MM.1S (cell line): ENCODE measurements around the gene PINLYP.

Source experiments
- DNase-seq: peaks from one replicate; pipeline ENCODE4 v3.0.0-alpha.2; 2015
- H2AFZ ChIP-seq: fragments of 300-600 bp; sonication (generic); 2 replicates; pipeline ENCODE4 v1.6.0; 2016; ENCODE audit warnings: antibody characterized with exemption, low read length
- H3F3A ChIP-seq: fragments of 300-600 bp; sonication (generic); 2 replicates; pipeline ENCODE4 v1.6.1; 2016; ENCODE audit warnings: mild to moderate bottlenecking, antibody characterized with exemption, low read length, moderate library complexity, mixed read lengths; ENCODE audit not compliant: insufficient read depth
- H3K27ac ChIP-seq: fragments of 300-600 bp; sonication (generic); 2 replicates; pipeline ENCODE4 v1.5.1; 2016; ENCODE audit warnings: mild to moderate bottlenecking, low read length
- H3K27me3 ChIP-seq: fragments of 300-600 bp; sonication (generic); replicated peaks from 2 replicates; pipeline ENCODE4 v1.6.0; 2016; ENCODE audit warnings: low read length; ENCODE audit not compliant: insufficient read depth
- H3K36me3 ChIP-seq: fragments of 300-600 bp; sonication (generic); replicated peaks from 2 replicates; pipeline ENCODE4 v1.6.1; 2016; ENCODE audit warnings: mild to moderate bottlenecking, low read length, mixed read lengths; ENCODE audit not compliant: insufficient read depth
- H3K4me1 ChIP-seq: fragments of 300-600 bp; sonication (generic); 2 replicates; pipeline ENCODE4 v1.6.1; 2016; ENCODE audit warnings: low read length, mixed read lengths
- H3K4me2 ChIP-seq: fragments of 300-600 bp; sonication (generic); 2 replicates; pipeline ENCODE4 v1.6.0; 2016; ENCODE audit warnings: low read depth, low read length
- H3K4me3 ChIP-seq: fragments of 300-600 bp; sonication (generic); 2 replicates; pipeline ENCODE4 v1.5.1; 2016; ENCODE audit warnings: low read length, mixed read lengths
- H3K79me2 ChIP-seq: fragments of 300-600 bp; sonication (generic); 2 replicates; pipeline ENCODE4 v1.6.1; 2016; ENCODE audit warnings: mixed run types, low read length, mixed read lengths
- H3K9ac ChIP-seq: fragments of 300-600 bp; sonication (generic); 2 replicates; pipeline ENCODE4 v1.6.1; 2016; ENCODE audit warnings: low read length, mixed read lengths
- H3K9me2 ChIP-seq: fragments of 300-600 bp; sonication (generic); replicated peaks from 2 replicates; pipeline ENCODE4 v1.6.1; 2016; ENCODE audit warnings: mild to moderate bottlenecking, low read length, mixed read lengths; ENCODE audit not compliant: insufficient read depth
- H3K9me3 ChIP-seq: fragments of 300-600 bp; sonication (generic); replicated peaks from 2 replicates; pipeline ENCODE4 v1.6.1; 2016; ENCODE audit warnings: mild to moderate bottlenecking, low read length, mixed read lengths; ENCODE audit not compliant: insufficient read depth
- H4K20me1 ChIP-seq: fragments of 300-600 bp; sonication (generic); 2 replicates; pipeline ENCODE4 v1.6.1; 2016; ENCODE audit warnings: mild to moderate bottlenecking, low read length, moderate library complexity, mixed read lengths; ENCODE audit not compliant: insufficient read depth
- CTCF ChIP-seq: fragments of 300-600 bp; sonication (generic); IDR thresholded peaks from 2 replicates; pipeline ENCODE4 v1.5.1; 2016; ENCODE audit warnings: antibody characterized with exemption, low read length, mixed read lengths
- EZH2 ChIP-seq: fragments of 300-600 bp; sonication (generic); optimal IDR thresholded peaks from 2 replicates; pipeline ENCODE3; 2017; ENCODE audit warnings: low read depth, mild to moderate bottlenecking, antibody characterized with exemption, low read length, mixed read lengths
- EZH2phosphoT487 ChIP-seq: fragments of 300-600 bp; sonication (generic); IDR thresholded peaks from 2 replicates; pipeline ENCODE4 v1.6.1; 2018; ENCODE audit warnings: antibody characterized with exemption, low read length

PINLYP gene

GRCh38 chr19:43574424-43575155, 1.0 kb upstream of the PINLYP start:
- Histone ChIP-seq H3K27me3 (peaks cover 19% of the 10 kb centered on the region; the same call in 1 of the 2 replicates), H3K79me2 (peaks cover 19% of the 10 kb centered on the region), H3K9me2 (no peaks in the 10 kb centered on the region), H3K36me3 (no peaks in the 10 kb centered on the region), H3K9me3 (no peaks in the 10 kb centered on the region), H3K9ac (peak overlapping the region; percentile 97), H3K4me1 (peaks cover 4% of the 10 kb centered on the region; the same call in 1 of the 2 replicates), H2AFZ (peak overlapping the region; percentile 96), H3K4me2 (peak overlapping the region; percentile 79), H4K20me1 (no peaks in the 10 kb centered on the region), H3K27ac (peak overlapping the region; percentile 53; the same call in 1 of the 2 replicates), H3F3A (no peaks in the 10 kb centered on the region), H3K4me3 (peak overlapping the region; percentile 100)
- TF ChIP-seq EZH2 (no peak), EZH2phosphoT487 (no peak), CTCF (no peak)
- no peak for DNase-seq

- DNase-seq, result no peak
- Histone ChIP-seq H2AFZ (peak overlapping the region; percentile 86), H3K36me3 (no peaks in the 10 kb centered on the region), H3K27me3 (peaks cover 19% of the 10 kb centered on the region; the same call in 1 of the 2 replicates), H3K9me2 (no peaks in the 10 kb centered on the region), H3K4me3 (peak overlapping the region; percentile 100), H3K79me2 (peaks cover 16% of the 10 kb centered on the region), H4K20me1 (no peaks in the 10 kb centered on the region), H3F3A (no peaks in the 10 kb centered on the region), H3K27ac (peak overlapping the region; percentile 46; the same call in 1 of the 2 replicates), H3K9ac (peak overlapping the region; percentile 69; the same call in 1 of the 2 replicates), H3K4me1 (peaks cover 4% of the 10 kb centered on the region; the same call in 1 of the 2 replicates), H3K9me3 (no peaks in the 10 kb centered on the region), H3K4me2 (peak overlapping the region; percentile 97)
- TF ChIP-seq CTCF, result no peak
- no peak for TF ChIP-seq EZH2phosphoT487
- no peak for TF ChIP-seq EZH2
Observed at GRCh38 chr19:43575955-43576878, 616 bp downstream of the PINLYP start.

GRCh38 chr19:43578787-43579186, 3.2 kb downstream of the PINLYP start:
- Histone ChIP-seq H2AFZ (no peak overlapping the region), H3K9ac (no peak overlapping the region), H3K9me2 (no peaks in the 10 kb centered on the region), H3K4me2 (no peak overlapping the region), H3F3A (no peaks in the 10 kb centered on the region), H3K27me3 (peaks cover 19% of the 10 kb centered on the region; the same call in 1 of the 2 replicates), H3K4me1 (peaks cover 4% of the 10 kb centered on the region; the same call in 1 of the 2 replicates), H3K9me3 (no peaks in the 10 kb centered on the region), H3K4me3 (no peak overlapping the region), H3K27ac (no peak overlapping the region), H3K36me3 (no peaks in the 10 kb centered on the region), H3K79me2 (peaks cover 11% of the 10 kb centered on the region), H4K20me1 (no peaks in the 10 kb centered on the region)
- TF ChIP-seq EZH2phosphoT487 (no peak), EZH2 (no peak), CTCF (no peak)
- no peak for DNase-seq
